HAP-1 (cell line): Measurements from ENCODE around the gene MT1HL1.
"Not testable (repeated sequence)": the region's sequence is repeated elsewhere in the genome, so short reads cannot be mapped to it uniquely, and the experiment has no call there.

Experiments used
- DNase-seq, 2 experiments: peaks; one replicate each; pipeline ENCODE4 v3.0.0-alpha.2; 2016 to 2020; ENCODE audit warnings: low spot score in 2 of 2
- H3K27me3 ChIP-seq: fragments of 250-450 bp; sonication (Bioruptor Pico); 2 replicates; pipeline ENCODE4 v1.5.1; 2020; ENCODE audit warnings: low read depth, mild to moderate bottlenecking, moderate library complexity
- H3K36me3 ChIP-seq: fragments of 250-450 bp; sonication (Bioruptor Pico); replicated peaks from 2 replicates; pipeline ENCODE4 v1.5.1; 2020; ENCODE audit warnings: mild to moderate bottlenecking
- H3K4me1 ChIP-seq: fragments of 250-450 bp; sonication (Bioruptor Pico); 2 replicates; pipeline ENCODE4 v1.5.1; 2020; ENCODE audit warnings: mild to moderate bottlenecking
- H3K4me3 ChIP-seq: fragments of 250-450 bp; sonication (Bioruptor Pico); 2 replicates; pipeline ENCODE4 v1.5.1; 2020; ENCODE audit warnings: mild to moderate bottlenecking, moderate library complexity
- H3K9me3 ChIP-seq: fragments of 250-450 bp; sonication (Bioruptor Pico); 2 replicates; pipeline ENCODE4 v1.5.1; 2020; ENCODE audit warnings: mild to moderate bottlenecking, moderate library complexity
- in situ Hi-C: fragments of 300-500 bp; cut with MboI; formaldehyde crosslinking; loops from 3 replicates; pipeline ENCODE4 v1.14.3; 2020; ENCODE audit warnings: low sequenced_read_pairs, inconsistent platforms, mixed read lengths

The MT1HL1 gene

GRCh38 chr1:236980673-236981072 is 23.6 kb downstream of the MT1HL1 start:
- no peak overlapping the region for H3K4me3 ChIP-seq
- H3K36me3 ChIP-seq = no peaks in the 10 kb centered on the region
- no peak for DNase-seq
- H3K9me3 ChIP-seq = no peaks in the 10 kb centered on the region
- no peaks in the 10 kb centered on the region; the same call in 1 of the 2 replicates for H3K27me3 ChIP-seq
- H3K4me1 ChIP-seq = no peaks in the 10 kb centered on the region
- in situ Hi-C loops = no loop called here

GRCh38 chr1:236979149-236979900 is 24.9 kb downstream of the MT1HL1 start:
- no peaks in the 10 kb centered on the region for H3K9me3 ChIP-seq
- no peaks in the 10 kb centered on the region for H3K4me1 ChIP-seq
- no peaks in the 10 kb centered on the region for H3K36me3 ChIP-seq
- DNase-seq = no peak
- no peak overlapping the region for H3K4me3 ChIP-seq
- in situ Hi-C loops = no loop called here
- H3K27me3 ChIP-seq = no peaks in the 10 kb centered on the region

GRCh38 chr1:236978740-236979139 is 25.5 kb downstream of the MT1HL1 start:
- H3K27me3 ChIP-seq = no peaks in the 10 kb centered on the region
- no peaks in the 10 kb centered on the region for H3K9me3 ChIP-seq
- in situ Hi-C loops = no loop called here
- no peak overlapping the region for H3K4me3 ChIP-seq
- DNase-seq = no peak
- no peaks in the 10 kb centered on the region for H3K36me3 ChIP-seq
- H3K4me1 ChIP-seq = no peaks in the 10 kb centered on the region

- in situ Hi-C loops = no loop called here
- Histone ChIP-seq H3K27me3 (no peaks in the 10 kb centered on the region), H3K36me3 (no peaks in the 10 kb centered on the region), H3K9me3 (no peaks in the 10 kb centered on the region), H3K4me1 (no peaks in the 10 kb centered on the region), H3K4me3 (no peak overlapping the region)
- no peak for DNase-seq
Observed at GRCh38 chr1:236975461-236975860, 28.8 kb downstream of the MT1HL1 start.

- H3K36me3 ChIP-seq, DNase-seq, H3K4me1 ChIP-seq, H3K27me3 ChIP-seq, H3K9me3 ChIP-seq, H3K4me3 ChIP-seq, in situ Hi-C loops: not testable (repeated sequence)
Observed at GRCh38 chr1:236974025-236974424, 30.2 kb downstream of the MT1HL1 start.

GRCh38 chr1:236966636-236967035 is 37.6 kb downstream of the MT1HL1 start:
- Histone ChIP-seq H3K9me3 (no peaks in the 10 kb centered on the region), H3K27me3 (no peaks in the 10 kb centered on the region), H3K4me1 (no peaks in the 10 kb centered on the region), H3K4me3 (no peak overlapping the region), H3K36me3 (no peaks in the 10 kb centered on the region)
- in situ Hi-C loops = no loop called here
- DNase-seq = no peak

GRCh38 chr1:236963920-236964319 is 40.3 kb downstream of the MT1HL1 start:
- no peak overlapping the region for H3K4me3 ChIP-seq
- H3K4me1 ChIP-seq = no peaks in the 10 kb centered on the region
- no peaks in the 10 kb centered on the region for H3K9me3 ChIP-seq
- H3K36me3 ChIP-seq = no peaks in the 10 kb centered on the region
- DNase-seq = no peak
- in situ Hi-C loops = no loop called here
- H3K27me3 ChIP-seq = no peaks in the 10 kb centered on the region

- Histone ChIP-seq H3K4me3 (no peak overlapping the region), H3K9me3 (no peaks in the 10 kb centered on the region), H3K4me1 (no peaks in the 10 kb centered on the region), H3K36me3 (no peaks in the 10 kb centered on the region), H3K27me3 (no peaks in the 10 kb centered on the region)
- DNase-seq = no peak
- in situ Hi-C loops = no loop called here
Observed at GRCh38 chr1:236959112-236959511, 45.1 kb downstream of the MT1HL1 start.

- in situ Hi-C loops = no loop called here
- no peak overlapping the region for H3K4me3 ChIP-seq
- DNase-seq = no peak
- no peaks in the 10 kb centered on the region for H3K36me3 ChIP-seq
- no peaks in the 10 kb centered on the region for H3K9me3 ChIP-seq
- H3K4me1 ChIP-seq = no peaks in the 10 kb centered on the region
- no peaks in the 10 kb centered on the region for H3K27me3 ChIP-seq
Observed at GRCh38 chr1:236957235-236957634, 47.0 kb downstream of the MT1HL1 start.
